Liver (tissue), 9 donors: ENCODE data around the gene CEP164. TPM values are rescaled to one million over a fixed set of nuclear protein-coding genes. Genes with fewer than 3 reads are reported as not detected.

Experiments used
- DNase-seq: peaks from one replicate; pipeline ENCODE4 v3.0.0-alpha.2; 2017; ENCODE audit warnings: low spot score
- H3K27ac ChIP-seq, 2 donors: one replicate each; pipeline ENCODE4 v1.7.0; 2013; ENCODE audit warnings: inconsistent platforms in 2 of 2, low read length in 2 of 2, control low read depth in 1 of 2, low read depth in 1 of 2, mild to moderate bottlenecking in 1 of 2
- H3K27me3 ChIP-seq, 4 donors: one replicate each; pipeline versions ENCODE4 v1.6.1 to v1.7.0; 2013; ENCODE audit warnings: low read length in 3 of 4, inconsistent platforms in 1 of 4, mild to moderate bottlenecking in 1 of 4, moderate library complexity in 1 of 4; ENCODE audit not compliant: control insufficient read depth in 4 of 4, insufficient read depth in 4 of 4
- H3K36me3 ChIP-seq, 4 donors: one replicate each; pipeline versions ENCODE4 v1.6.1 to v1.7.0; 2013; ENCODE audit warnings: low read length in 3 of 4, mild to moderate bottlenecking in 3 of 4, low read depth in 1 of 4, moderate library complexity in 1 of 4; ENCODE audit not compliant: control insufficient read depth in 4 of 4, insufficient read depth in 3 of 4
- H3K4me1 ChIP-seq, 4 donors: one replicate each; pipeline versions ENCODE4 v1.6.1 to v1.7.0; 2013; ENCODE audit warnings: low read length in 3 of 4, mild to moderate bottlenecking in 3 of 4, moderate library complexity in 1 of 4; ENCODE audit not compliant: control insufficient read depth in 4 of 4, insufficient read depth in 4 of 4
- H3K4me3 ChIP-seq, 3 donors: one replicate each; pipeline versions ENCODE4 v1.6.1 to v1.7.0; 2013; ENCODE audit warnings: low read length in 3 of 3, control low read depth in 1 of 3, low read depth in 1 of 3, mild to moderate bottlenecking in 1 of 3
- H3K9ac ChIP-seq, 2 donors: one replicate each; pipeline ENCODE4 v1.7.0; 2013; ENCODE audit warnings: low read length in 2 of 2, mild to moderate bottlenecking in 2 of 2, moderate library complexity in 2 of 2, control low read depth in 1 of 2, low read depth in 1 of 2
- H3K9me3 ChIP-seq, 4 donors: one replicate each; pipeline versions ENCODE4 v1.6.1 to v1.7.0; 2013; ENCODE audit warnings: low read length in 3 of 4; ENCODE audit not compliant: control insufficient read depth in 4 of 4
- CTCF ChIP-seq: fragments of 150-350 bp; IDR thresholded peaks from 2 replicates; pipeline ENCODE4 v1.5.1; 2017; ENCODE audit warnings: improper control_type of control experiment, low read depth, low read length; ENCODE audit not compliant: missing input control
- FOXA2 ChIP-seq: IDR thresholded peaks from 2 replicates; pipeline ENCODE4 v1.6.1; 2016; ENCODE audit warnings: antibody characterized with exemption
- JUND ChIP-seq, 2 donors: IDR thresholded peaks; 2 replicates each; pipeline ENCODE4 v1.6.1; 2016; ENCODE audit warnings: antibody characterized with exemption in 2 of 2
- RXRA ChIP-seq, 2 donors: IDR thresholded peaks; 2 replicates each; pipeline ENCODE4 v1.6.1; 2017 to 2018; ENCODE audit warnings: antibody characterized with exemption in 2 of 2, mild to moderate bottlenecking in 1 of 2
- SP1 ChIP-seq: IDR thresholded peaks from 2 replicates; pipeline ENCODE4 v1.6.1; 2018; ENCODE audit warnings: antibody characterized with exemption, mild to moderate bottlenecking
- YY1 ChIP-seq: IDR thresholded peaks from 2 replicates; pipeline ENCODE4 v1.6.1; 2016; ENCODE audit warnings: antibody characterized with exemption, mild to moderate bottlenecking
- WGBS: extraction: QIAGEN DNeasy Blood & Tissue Kit; methylation state at CpG from one replicate; pipeline ENCODE4 v1.1.7; 2013; 5-methylcytosine and 5-hydroxymethylcytosine counted together
- polyA plus RNA-seq, 2 donors: library from polyadenylated mRNA; stranded (reverse) in 1 of 2; unstranded in 1 of 2; fragments of 200-250 nt in 1 of 2; fragments of >200 nt in 1 of 2; fragmentation: Nextera tagmentation in 1 of 2; extraction: Ambion mirVana in 1 of 2; gene quantifications; one replicate each; pipeline versions ENCODE4 v1.2.1 to v1.2.3, GENCODE V29; 2013 to 2015
- total RNA-seq, 2 donors: library from RNA; depleted of rRNA; stranded (reverse); fragments of >200 nt; gene quantifications; one replicate each; pipeline ENCODE4 v1.2.3, GENCODE V29; 2014
- TF ChIP-seq, protein P1 (sequence below): IDR thresholded peaks from 2 replicates; pipeline ENCODE4 v1.6.1; 2016; ENCODE audit warnings: antibody characterized with exemption
- donor health status: healthy.
- donor health status: healthy.
- donor health status: healthy.
- donor health status: healthy.
- donor health status: healthy.

Gene CEP164
- total and polyA plus RNA-seq, 4 donors = 4.1 to 12.3 (median 5.9) TPM

GRCh38 chr11:117462183-117462863 is 134.7 kb downstream of the CEP164 start (continued):
- TF ChIP-seq FOXA2 = no peak

GRCh38 chr11:117462864-117463247 is 135.2 kb downstream of the CEP164 start:
- Histone ChIP-seq H3K4me1 (no peaks in the 10 kb centered on the region), H3K27me3 (no peaks in the 10 kb centered on the region), H3K27ac (no peak overlapping the region), H3K36me3 (no peaks in the 10 kb centered on the region), H3K4me3 (no peak overlapping the region), H3K9ac (no peak overlapping the region), H3K9me3 (no peaks in the 10 kb centered on the region)
- 82% methylated on average over 8 of the region's 8 CpGs for WGBS
- no peak for DNase-seq
- TF ChIP-seq RXRA (IDR thresholded peaks at IDR 0.05) (no peak), JUND (IDR thresholded peaks at IDR 0.05) (no peak), YY1 (no peak), CTCF (no peak), SP1 (no peak)
- TF ChIP-seq, protein P1, sequence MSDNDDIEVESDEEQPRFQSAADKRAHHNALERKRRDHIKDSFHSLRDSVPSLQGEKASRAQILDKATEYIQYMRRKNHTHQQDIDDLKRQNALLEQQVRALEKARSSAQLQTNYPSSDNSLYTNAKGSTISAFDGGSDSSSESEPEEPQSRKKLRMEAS = no peak

Other genes with a start within 250 kb of the CEP164 start
- 10 to 100 TPM; 17.6 to 52.4 TPM for gene SIK3, start 229.4 kb upstream of the CEP164 start, total RNA-seq
- 10 to 100 TPM in 1 of 2 donors, 1 to 10 TPM in 1; 6.9 to 11.2 TPM for gene SIK3, start 229.4 kb upstream of the CEP164 start, polyA plus RNA-seq
- 10 to 100 TPM; 33.4 to 39.8 TPM for gene PAFAH1B2, start 183.6 kb upstream of the CEP164 start, total RNA-seq
- gene PAFAH1B2, start 183.6 kb upstream of the CEP164 start, polyA plus RNA-seq = 10 to 100 TPM; 12.7 to 16.4 TPM
- gene SIDT2, start 149.1 kb upstream of the CEP164 start, total RNA-seq = 10 to 100 TPM; 21.7 to 42.9 TPM
- gene SIDT2, start 149.1 kb upstream of the CEP164 start, polyA plus RNA-seq = 10 to 100 TPM; 11.2 to 23.1 TPM
- gene TAGLN, start 128.5 kb upstream of the CEP164 start, total RNA-seq = 100 to 1,000 TPM in 1 of 2 donors, 1 to 10 TPM in 1; 7.4 to 168 TPM
- 100 to 1,000 TPM in 1 of 2 donors, 10 to 100 TPM in 1; 24.6 to 309 TPM for gene TAGLN, start 128.5 kb upstream of the CEP164 start, polyA plus RNA-seq
- gene PCSK7, start 95.8 kb upstream of the CEP164 start, total RNA-seq = 10 to 100 TPM; 19.7 to 32.3 TPM
- 10 to 100 TPM in 1 of 2 donors, 1 to 10 TPM in 1; 7.3 to 12.7 TPM for gene PCSK7, start 95.8 kb upstream of the CEP164 start, polyA plus RNA-seq
- 1 to 10 TPM; 6.0 to 6.1 TPM for gene RNF214, start 95.2 kb upstream of the CEP164 start, total RNA-seq
- gene RNF214, start 95.2 kb upstream of the CEP164 start, polyA plus RNA-seq = 1 to 10 TPM; 4.6 to 6.2 TPM
- 1 to 10 TPM; 1.6 to 1.7 TPM for gene BACE1-AS, start 36.5 kb upstream of the CEP164 start, total RNA-seq
- 1 to 10 TPM in 1 of 2 donors, under 1 TPM in 1; 0.85 to 2.9 TPM for gene BACE1-AS, start 36.5 kb upstream of the CEP164 start, polyA plus RNA-seq
- gene BACE1, start 11.6 kb upstream of the CEP164 start, total RNA-seq = 10 to 100 TPM; 14.0 to 21.8 TPM
- 10 to 100 TPM in 1 of 2 donors, 1 to 10 TPM in 1; 7.3 to 14.3 TPM for gene BACE1, start 11.6 kb upstream of the CEP164 start, polyA plus RNA-seq